Activated T-cell treated with anti-CD3 and anti-CD28 coated beads, Interleukin-2, amount 50 U/mL, for 72 hours (primary cell): ENCODE data around the gene NR3C2. TPM values are rescaled to one million over a fixed set of nuclear protein-coding genes. Genes with fewer than 3 reads are reported as not detected.
"Not testable (repeated sequence)": the region's sequence is repeated elsewhere in the genome, so short reads cannot be mapped to it uniquely, and the experiment has no call there.

Experiments
- ATAC-seq, 2 donors: fragments of 150-1000 bp; cut with Tn5 transposase; replicated peaks in 1 of 2; 2 replicates each; pipeline ENCODE4 v1.10.0; 2021; ENCODE audit warnings: moderate library complexity in 2 of 2, mild to moderate bottlenecking in 1 of 2
- DNase-seq, 2 donors: peaks; one replicate each; pipeline ENCODE4 v3.0.0; 2021 to 2022; ENCODE audit warnings: mixed read lengths in 1 of 2
- H3K27ac Mint-ChIP-seq: one replicate; pipeline ENCODE4 v1.8.0; 2022; ENCODE audit warnings: mild to moderate bottlenecking, moderate library complexity, mixed read lengths
- H3K27me3 Mint-ChIP-seq: one replicate; pipeline ENCODE4 v1.8.0; 2022; ENCODE audit warnings: low read depth, mixed read lengths
- H3K36me3 Mint-ChIP-seq, 2 donors: one replicate each; pipeline ENCODE4 v1.8.0; 2022; ENCODE audit warnings: mixed read lengths in 2 of 2, mild to moderate bottlenecking in 1 of 2; ENCODE audit not compliant: insufficient read depth in 2 of 2
- H3K4me1 Mint-ChIP-seq: one replicate; pipeline ENCODE4 v1.8.0; 2022; ENCODE audit warnings: low read depth, mixed read lengths
- H3K4me3 Mint-ChIP-seq, 2 donors: one replicate each; pipeline ENCODE4 v1.8.0; 2022; ENCODE audit warnings: mild to moderate bottlenecking in 2 of 2, mixed read lengths in 2 of 2, moderate library complexity in 2 of 2
- H3K9me3 Mint-ChIP-seq, 2 donors: one replicate each; pipeline ENCODE4 v1.8.0; 2022; ENCODE audit warnings: mixed read lengths in 2 of 2
- total RNA-seq, 2 donors: library from RNA; stranded (reverse); gene quantifications; one replicate each; pipeline ENCODE4 v1.2.3, GENCODE V29; 2022

The NR3C2 gene
- total RNA-seq, 2 donors from 2014 or later, result 6.2 to 8.0 TPM

- not testable (repeated sequence) for H3K27me3 Mint-ChIP-seq, ATAC-seq, DNase-seq, H3K4me1 Mint-ChIP-seq, H3K4me3 Mint-ChIP-seq, H3K27ac Mint-ChIP-seq
- Mint-ChIP-seq H3K9me3 (peaks cover 11 to 14% of the 10 kb centered on the region in 2 donors), H3K36me3 (peaks cover 8 to 19% of the 10 kb centered on the region in 2 donors)
Measured at GRCh38 chr4:148083073-148083472, 359.1 kb downstream of the NR3C2 start.

- ATAC-seq, result no peak
- peaks cover 10 to 20% of the 10 kb centered on the region in 2 donors for H3K36me3 Mint-ChIP-seq
- no peaks in the 10 kb centered on the region for H3K4me1 Mint-ChIP-seq
- no peak overlapping the region for H3K4me3 Mint-ChIP-seq
- peaks cover 12 to 14% of the 10 kb centered on the region in 2 donors for H3K9me3 Mint-ChIP-seq
- no peak for DNase-seq
- H3K27ac Mint-ChIP-seq, result no peak overlapping the region
- H3K27me3 Mint-ChIP-seq, result no peaks in the 10 kb centered on the region
Measured at GRCh38 chr4:148081745-148082144, 360.5 kb downstream of the NR3C2 start.

GRCh38 chr4:148081267-148081666 is 360.9 kb downstream of the NR3C2 start:
- Mint-ChIP-seq H3K4me1 (no peaks in the 10 kb centered on the region), H3K9me3 (peaks cover 12 to 14% of the 10 kb centered on the region in 2 donors), H3K36me3 (peaks cover 10 to 23% of the 10 kb centered on the region in 2 donors), H3K27me3 (no peaks in the 10 kb centered on the region), H3K27ac (no peak overlapping the region), H3K4me3 (no peak overlapping the region)
- DNase-seq (no peak), ATAC-seq (no peak)

GRCh38 chr4:148079961-148080360 is 362.3 kb downstream of the NR3C2 start:
- Mint-ChIP-seq H3K27me3 (no peaks in the 10 kb centered on the region), H3K27ac (no peak overlapping the region), H3K4me3 (no peak overlapping the region), H3K4me1 (no peaks in the 10 kb centered on the region), H3K9me3 (peaks cover 16 to 18% of the 10 kb centered on the region in 2 donors), H3K36me3 (peaks cover 19 to 30% of the 10 kb centered on the region in 2 donors)
- ATAC-seq (no peak), DNase-seq (no peak)

- peaks cover 30 to 37% of the 10 kb centered on the region in 2 donors for H3K36me3 Mint-ChIP-seq
- no peak overlapping the region for H3K4me3 Mint-ChIP-seq
- DNase-seq, result no peak
- no peak overlapping the region for H3K27ac Mint-ChIP-seq
- ATAC-seq, result no peak
- no peaks in the 10 kb centered on the region for H3K4me1 Mint-ChIP-seq
- H3K27me3 Mint-ChIP-seq, result no peaks in the 10 kb centered on the region
- H3K9me3 Mint-ChIP-seq, result peaks cover 9 to 16% of the 10 kb centered on the region in 2 donors
Measured at GRCh38 chr4:148078061-148078460, 364.2 kb downstream of the NR3C2 start.

- H3K27ac Mint-ChIP-seq, result no peak overlapping the region
- H3K4me3 Mint-ChIP-seq, result no peak overlapping the region
- no peaks in the 10 kb centered on the region for H3K4me1 Mint-ChIP-seq
- H3K36me3 Mint-ChIP-seq, result peaks cover 30 to 37% of the 10 kb centered on the region in 2 donors
- H3K27me3 Mint-ChIP-seq, result no peaks in the 10 kb centered on the region
- H3K9me3 Mint-ChIP-seq, result peaks cover 9 to 16% of the 10 kb centered on the region in 2 donors
- ATAC-seq (no peak), DNase-seq (no peak)
Measured at GRCh38 chr4:148077581-148077980, 364.6 kb downstream of the NR3C2 start.

- peaks cover 9 to 16% of the 10 kb centered on the region in 2 donors for H3K9me3 Mint-ChIP-seq
- H3K4me1 Mint-ChIP-seq, result no peaks in the 10 kb centered on the region
- peaks cover 30 to 37% of the 10 kb centered on the region in 2 donors for H3K36me3 Mint-ChIP-seq
- no peak for DNase-seq
- no peaks in the 10 kb centered on the region for H3K27me3 Mint-ChIP-seq
- no peak overlapping the region for H3K4me3 Mint-ChIP-seq
- H3K27ac Mint-ChIP-seq, result no peak overlapping the region
- ATAC-seq, result no peak
Measured at GRCh38 chr4:148076964-148077363, 365.2 kb downstream of the NR3C2 start.

- no peak overlapping the region for H3K27ac Mint-ChIP-seq
- H3K4me3 Mint-ChIP-seq, result no peak overlapping the region
- H3K27me3 Mint-ChIP-seq, result no peaks in the 10 kb centered on the region
- no peak for DNase-seq
- peaks cover 9 to 16% of the 10 kb centered on the region in 2 donors for H3K9me3 Mint-ChIP-seq
- no peaks in the 10 kb centered on the region for H3K4me1 Mint-ChIP-seq
- no peak for ATAC-seq
- peaks cover 29% of the 10 kb centered on the region in 2 donors for H3K36me3 Mint-ChIP-seq
Measured at GRCh38 chr4:148075438-148075837, 366.8 kb downstream of the NR3C2 start.

- H3K36me3 Mint-ChIP-seq, result peaks cover 24 to 29% of the 10 kb centered on the region in 2 donors
- DNase-seq (no peak), ATAC-seq (no peak)
- no peaks in the 10 kb centered on the region for H3K4me1 Mint-ChIP-seq
- H3K27me3 Mint-ChIP-seq, result no peaks in the 10 kb centered on the region
- peaks cover 9 to 16% of the 10 kb centered on the region in 2 donors for H3K9me3 Mint-ChIP-seq
- H3K4me3 Mint-ChIP-seq, result no peak overlapping the region
- no peak overlapping the region for H3K27ac Mint-ChIP-seq
Measured at GRCh38 chr4:148074462-148074861, 367.8 kb downstream of the NR3C2 start.

- peaks cover 24 to 29% of the 10 kb centered on the region in 2 donors for H3K36me3 Mint-ChIP-seq
- no peaks in the 10 kb centered on the region for H3K4me1 Mint-ChIP-seq
- no peak for DNase-seq
- no peak for ATAC-seq
- H3K4me3 Mint-ChIP-seq, result no peak overlapping the region
- no peak overlapping the region for H3K27ac Mint-ChIP-seq
- H3K9me3 Mint-ChIP-seq, result peaks cover 9 to 16% of the 10 kb centered on the region in 2 donors
- no peaks in the 10 kb centered on the region for H3K27me3 Mint-ChIP-seq
Measured at GRCh38 chr4:148073349-148073748, 368.9 kb downstream of the NR3C2 start.

- Mint-ChIP-seq H3K36me3 (peaks cover 23 to 25% of the 10 kb centered on the region in 2 donors), H3K9me3 (peaks cover 9 to 12% of the 10 kb centered on the region in 2 donors), H3K4me1 (no peaks in the 10 kb centered on the region), H3K27me3 (no peaks in the 10 kb centered on the region), H3K4me3 (no peak overlapping the region), H3K27ac (no peak overlapping the region)
- ATAC-seq (no peak), DNase-seq (no peak)
Measured at GRCh38 chr4:148072789-148073188, 369.4 kb downstream of the NR3C2 start.

GRCh38 chr4:148071009-148071408 is 371.2 kb downstream of the NR3C2 start:
- H3K9me3 Mint-ChIP-seq, result peaks cover 6 to 9% of the 10 kb centered on the region in 2 donors
- no peaks in the 10 kb centered on the region for H3K4me1 Mint-ChIP-seq
- no peak overlapping the region for H3K4me3 Mint-ChIP-seq
- no peaks in the 10 kb centered on the region for H3K27me3 Mint-ChIP-seq
- ATAC-seq, result no peak
- H3K36me3 Mint-ChIP-seq, result peaks cover 17 to 22% of the 10 kb centered on the region in 2 donors
- no peak for DNase-seq
- H3K27ac Mint-ChIP-seq, result no peak overlapping the region

GRCh38 chr4:148069895-148070178 is 372.4 kb downstream of the NR3C2 start:
- ATAC-seq (no peak), DNase-seq (no peak)
- no peaks in the 10 kb centered on the region for H3K27me3 Mint-ChIP-seq
- no peak overlapping the region for H3K27ac Mint-ChIP-seq
- H3K36me3 Mint-ChIP-seq, result peaks cover 8 to 10% of the 10 kb centered on the region in 2 donors
- H3K4me1 Mint-ChIP-seq, result no peaks in the 10 kb centered on the region
- H3K9me3 Mint-ChIP-seq, result peaks cover 1 to 3% of the 10 kb centered on the region in 2 donors
- no peak overlapping the region for H3K4me3 Mint-ChIP-seq

GRCh38 chr4:148069086-148069894 is 372.9 kb downstream of the NR3C2 start:
- Mint-ChIP-seq H3K4me3 (no peak overlapping the region), H3K27ac (no peak overlapping the region), H3K27me3 (no peaks in the 10 kb centered on the region), H3K9me3 (peaks cover 1 to 3% of the 10 kb centered on the region in 2 donors), H3K36me3 (peaks cover 5 to 6% of the 10 kb centered on the region in 2 donors), H3K4me1 (no peaks in the 10 kb centered on the region)
- DNase-seq (no peak), ATAC-seq (no peak)
